H1 (cell line): ENCODE results near the gene SWT1. TPM values are rescaled to one million over a fixed set of nuclear protein-coding genes. Genes with fewer than 3 reads are reported as not detected.

Experiments used
- CTCF ChIA-PET: fragments of 300-600 bp; sonication (Branson Sonifier 250); formaldehyde crosslinking; loops from one replicate; lab custom pipeline; 2021; ENCODE audit not compliant: partially characterized antibody; lab: Charles Lee
- POLR2A ChIA-PET: fragments of 300-600 bp; sonication (Branson Sonifier 250); formaldehyde crosslinking; loops from one replicate; lab custom pipeline; 2021; ENCODE audit warnings: inconsistent platforms; ENCODE audit not compliant: partially characterized antibody; lab: Charles Lee
- DNase-seq, 2 experiments: peaks; one replicate each; pipeline versions ENCODE4 v3.0.0 to v3.0.0-alpha.2; 2010 to 2022; ENCODE audit warnings: low spot score in 2 of 2, low read depth in 1 of 2, mixed read lengths in 1 of 2
- FAIRE-seq: peaks from 2 replicates; lab custom pipeline; 2011; peaks lifted over from hg19 to GRCh38; lab: Jason Lieb, UNC
- H2AFZ ChIP-seq: 2 replicates; pipeline ENCODE4 v1.8.1; 2012; ENCODE audit warnings: low read length, inconsistent platforms
- H2AK5ac ChIP-seq: 2 replicates; pipeline ENCODE4 v1.6.1; 2013; ENCODE audit warnings: low read depth, low read length
- H2BK120ac ChIP-seq: replicated peaks from 2 replicates; pipeline ENCODE3; 2013; ENCODE audit warnings: low read depth, low read length, inconsistent platforms
- H2BK12ac ChIP-seq: 2 replicates; pipeline ENCODE4 v1.6.1; 2013; ENCODE audit warnings: low read depth, low read length
- H2BK15ac ChIP-seq: 2 replicates; pipeline ENCODE4 v1.6.1; 2013; ENCODE audit warnings: low read length
- H2BK20ac ChIP-seq: 2 replicates; pipeline ENCODE4 v1.6.1; 2013; ENCODE audit warnings: low read length
- H2BK5ac ChIP-seq: 2 replicates; pipeline ENCODE4 v1.6.1; 2013; ENCODE audit warnings: low read depth, low read length
- H3K14ac ChIP-seq: 2 replicates; pipeline ENCODE4 v1.6.1; 2013; ENCODE audit warnings: inconsistent platforms; ENCODE audit not compliant: insufficient read length
- H3K18ac ChIP-seq: 2 replicates; pipeline ENCODE4 v1.6.1; 2013; ENCODE audit warnings: low read length; ENCODE audit errors: extremely low read depth
- H3K23ac ChIP-seq: 2 replicates; pipeline ENCODE4 v1.6.1; 2013; ENCODE audit warnings: inconsistent platforms; ENCODE audit not compliant: insufficient read length
- H3K23me2 ChIP-seq: 2 replicates; pipeline ENCODE4 v1.6.1; 2013; ENCODE audit warnings: low read depth, low read length
- H3K27ac ChIP-seq: 2 replicates; pipeline ENCODE4 v1.6.1; 2011; ENCODE audit warnings: low read depth, low read length, inconsistent platforms
- H3K27me3 ChIP-seq, 4 experiments: replicated peaks in 1 of 4; 1 replicate in 1 of 4; 2 replicates in 3 of 4; pipeline versions ENCODE4 v1.6.1 to v1.8.1; 2011 to 2013; ENCODE audit warnings: low read length in 3 of 4, mild to moderate bottlenecking in 3 of 4, inconsistent platforms in 2 of 4, mixed read lengths in 2 of 4, moderate library complexity in 1 of 4; ENCODE audit not compliant: control insufficient read depth in 3 of 4, insufficient read depth in 3 of 4; ENCODE audit errors: extremely low read depth in 1 of 4
- H3K36me3 ChIP-seq, 4 experiments: 2 replicates each; pipeline versions ENCODE4 v1.6.1 to v1.8.1; 2011 to 2013; ENCODE audit warnings: mild to moderate bottlenecking in 4 of 4, low read length in 3 of 4, moderate library complexity in 2 of 4, control low read depth in 1 of 4, inconsistent platforms in 1 of 4; ENCODE audit not compliant: insufficient read depth in 4 of 4, control insufficient read depth in 2 of 4
- H3K4ac ChIP-seq: replicated peaks from 2 replicates; pipeline ENCODE3; 2013; ENCODE audit warnings: low read length, low read depth, mixed read lengths, inconsistent platforms; ENCODE audit not compliant: insufficient read length
- H3K4me1 ChIP-seq, 4 experiments: replicated peaks in 1 of 4; 1 replicate in 1 of 4; 2 replicates in 3 of 4; pipeline versions ENCODE4 v1.6.1 to v1.8.1; 2011 to 2013; ENCODE audit warnings: low read length in 3 of 4, inconsistent platforms in 2 of 4, mixed read lengths in 1 of 4; ENCODE audit not compliant: insufficient read depth in 4 of 4, control insufficient read depth in 3 of 4
- H3K4me2 ChIP-seq, 2 experiments: 2 replicates each; pipeline versions ENCODE4 v1.6.1 to v1.8.1; 2011 to 2013; ENCODE audit warnings: low read depth in 2 of 2, low read length in 2 of 2, control low read depth in 1 of 2, inconsistent platforms in 1 of 2, mild to moderate bottlenecking in 1 of 2; ENCODE audit not compliant: insufficient read depth in 1 of 2
- H3K4me3 ChIP-seq, 4 experiments: fragments of 200-600, 300-600 bp in 1 of 4; sonication (generic), shearing (Covaris generic), sonication (Bioruptor Twin) in 1 of 4; 2 replicates each; pipeline versions ENCODE4 v1.5.1 to v1.8.1; 2011 to 2016; ENCODE audit warnings: low read length in 4 of 4, low read depth in 3 of 4, control low read depth in 2 of 4, inconsistent platforms in 2 of 4, mild to moderate bottlenecking in 2 of 4, mixed read lengths in 1 of 4, moderate library complexity in 1 of 4; ENCODE audit not compliant: insufficient read depth in 2 of 4; ENCODE audit errors: extremely low read depth in 1 of 4
- H3K56ac ChIP-seq: replicated peaks from 2 replicates; pipeline ENCODE3; 2013; ENCODE audit warnings: low read depth, mild to moderate bottlenecking, mixed read lengths, low read length, inconsistent platforms; ENCODE audit not compliant: insufficient read length
- H3K79me1 ChIP-seq: 2 replicates; pipeline ENCODE4 v1.6.1; 2013; ENCODE audit warnings: low read depth, low read length, control low read depth
- H3K79me2 ChIP-seq, 2 experiments: 2 replicates each; pipeline versions ENCODE4 v1.6.1 to v1.8.1; 2012 to 2013; ENCODE audit warnings: low read length in 2 of 2, mild to moderate bottlenecking in 2 of 2, inconsistent platforms in 1 of 2; ENCODE audit not compliant: insufficient read depth in 2 of 2, control insufficient read depth in 1 of 2
- H3K9ac ChIP-seq, 4 experiments: replicated peaks in 1 of 4; 1 replicate in 1 of 4; 2 replicates in 3 of 4; pipeline versions ENCODE4 v1.6.1 to v1.8.1; 2011 to 2013; ENCODE audit warnings: low read depth in 3 of 4, low read length in 3 of 4, control low read depth in 2 of 4, mild to moderate bottlenecking in 2 of 4, moderate library complexity in 2 of 4, inconsistent platforms in 1 of 4; ENCODE audit errors: extremely low read depth in 1 of 4
- H3K9me3 ChIP-seq, 2 experiments: 2 replicates each; pipeline versions ENCODE4 v1.6.1 to v1.8.1; 2012 to 2013; ENCODE audit warnings: mild to moderate bottlenecking in 2 of 2, moderate library complexity in 2 of 2, control low read depth in 1 of 2, inconsistent platforms in 1 of 2, low read depth in 1 of 2, low read length in 1 of 2, mixed read lengths in 1 of 2; ENCODE audit not compliant: insufficient read depth in 2 of 2
- H4K20me1 ChIP-seq, 2 experiments: replicated peaks in 1 of 2; 2 replicates each; pipeline versions ENCODE3 to v1.8.1; 2011 to 2013; ENCODE audit warnings: inconsistent platforms in 2 of 2, low read length in 2 of 2, mild to moderate bottlenecking in 1 of 2; ENCODE audit not compliant: insufficient read depth in 2 of 2, control insufficient read depth in 1 of 2
- H4K5ac ChIP-seq: 2 replicates; pipeline ENCODE4 v1.6.1; 2013; ENCODE audit warnings: low read length, low read depth, mixed read lengths, inconsistent platforms; ENCODE audit not compliant: insufficient read length
- H4K8ac ChIP-seq: 2 replicates; pipeline ENCODE4 v1.8.0; 2013; ENCODE audit warnings: mild to moderate bottlenecking, moderate library complexity, low read length, inconsistent platforms; ENCODE audit not compliant: insufficient read depth; ENCODE audit errors: extremely low read depth
- H4K91ac ChIP-seq: replicated peaks from 2 replicates; pipeline ENCODE3; 2013; ENCODE audit warnings: low read length, mixed read lengths, inconsistent platforms; ENCODE audit not compliant: insufficient read length
- ASH2L ChIP-seq: fragments of 200-600, 300-600 bp; sonication (generic); IDR thresholded peaks from one replicate; pipeline ENCODE4 v1.7.1; 2017; ENCODE audit warnings: low read length
- BACH1 ChIP-seq: IDR thresholded peaks from 2 replicates; pipeline ENCODE4 v1.6.1; 2012; ENCODE audit warnings: low read length, improper control_type of control experiment
- BRCA1 ChIP-seq: IDR thresholded peaks from 2 replicates; pipeline ENCODE4 v1.6.1; 2012; ENCODE audit warnings: low read depth, low read length, improper control_type of control experiment
- CBX5 ChIP-seq: fragments of 300-800, 300-1000 bp; sonication (generic); IDR thresholded peaks from 2 replicates; pipeline ENCODE4 v1.7.1; 2016; ENCODE audit warnings: antibody characterized with exemption, low read length, low read depth
- CBX8 ChIP-seq: fragments of 300-800, 300-1000 bp; sonication (generic); IDR thresholded peaks from 2 replicates; pipeline ENCODE4 v1.7.1; 2016; ENCODE audit warnings: low read depth, low read length, borderline replicate concordance
- CEBPB ChIP-seq: IDR thresholded peaks from 2 replicates; pipeline ENCODE4 v1.6.1; 2012; ENCODE audit warnings: low read depth, low read length
- CHD2 ChIP-seq: IDR thresholded peaks from 2 replicates; pipeline ENCODE4 v1.6.1; 2012; ENCODE audit warnings: low read length, improper control_type of control experiment
- CREB1 ChIP-seq: IDR thresholded peaks from 2 replicates; pipeline ENCODE4 v1.6.1; 2012; ENCODE audit warnings: inconsistent platforms
- EP300 ChIP-seq, 2 experiments: IDR thresholded peaks; 1 replicate in 1 of 2; 2 replicates in 1 of 2; pipeline ENCODE4 v1.6.1; 2011 to 2012; ENCODE audit warnings: low read depth in 2 of 2, low read length in 2 of 2, mild to moderate bottlenecking in 2 of 2, borderline replicate concordance in 1 of 2, inconsistent platforms in 1 of 2, moderate library complexity in 1 of 2
- KDM4A ChIP-seq: IDR thresholded peaks from one replicate; pipeline ENCODE4 v1.7.1; 2012; ENCODE audit warnings: low read depth, mild to moderate bottlenecking, moderate library complexity, low read length, inconsistent platforms; ENCODE audit not compliant: severe bottlenecking
- KDM5A ChIP-seq: fragments of 200-600 bp; IDR thresholded peaks from 2 replicates; pipeline ENCODE4 v1.7.1; 2012; ENCODE audit warnings: mild to moderate bottlenecking, low read length, inconsistent platforms, mixed read lengths
- NANOG ChIP-seq: IDR thresholded peaks from 2 replicates; pipeline ENCODE4 v1.6.1; 2011; ENCODE audit warnings: low read length, low read depth, mild to moderate bottlenecking, inconsistent platforms; ENCODE audit not compliant: insufficient read depth, poor library complexity, severe bottlenecking
- PHF8 ChIP-seq: fragments of 200-600 bp; sonication (generic); conservative IDR thresholded peaks from 2 replicates; pipeline ENCODE4 v1.7.1; 2012; ENCODE audit warnings: low read depth, mild to moderate bottlenecking, inconsistent platforms, low read length, moderate library complexity
- SIRT6 ChIP-seq: IDR thresholded peaks from one replicate; pipeline ENCODE4 v1.7.1; 2012; ENCODE audit warnings: low read length, inconsistent platforms
- TEAD4 ChIP-seq: IDR thresholded peaks from 2 replicates; pipeline ENCODE4 v1.6.1; 2012; ENCODE audit warnings: low read depth, low read length, inconsistent platforms, mixed read lengths
- WGBS, 2 experiments: shearing (Covaris generic) in 1 of 2; methylation state at CpG; one replicate each; pipeline versions ENCODE4 v1.1.6 to v1.1.7; 2013 to 2015; ENCODE audit warnings: low lambda C conversion rate in 2 of 2, mixed read lengths in 2 of 2, inconsistent platforms in 1 of 2, low coverage in 1 of 2, missing lambda C conversion rate in 1 of 2; ENCODE audit not compliant: insufficient replicate concordance in 2 of 2, insufficient coverage in 1 of 2, insufficient read length in 1 of 2; ENCODE audit errors: extremely low coverage in 1 of 2, missing lambda C conversion rate in 1 of 2; 5-methylcytosine and 5-hydroxymethylcytosine counted together
- polyA plus RNA-seq, 7 experiments: library from polyadenylated mRNA; depleted of rRNA in 3 of 7; stranded (reverse) in 5 of 7; unstranded in 2 of 7; fragments of >200 nt in 5 of 7; fragments of 200-250 nt in 2 of 7; gene quantifications; 1 replicate in 5 of 7; 2 replicates in 1 of 7; 4 replicates in 1 of 7; pipeline versions ENCODE4 v1.2.1 to v1.2.3, GENCODE V29; 2011 to 2013; ENCODE audit warnings: missing spikeins in 2 of 7, mixed read lengths in 2 of 7
- total RNA-seq: library from RNA; stranded (reverse); fragmentation: NEBNext Ultra II Directional; extraction: Animal tissue kit (Norgen Biotek cat#: 25700); gene quantifications from 2 replicates; pipeline ENCODE4 v1.2.1, GENCODE V29; 2021

Gene SWT1
- total and polyA plus RNA-seq, 2 of the 8 experiments (the other 6 are each of a cell fraction or from before 2014, with no cell fraction given): 1.4 to 6.2 TPM

DNA sequence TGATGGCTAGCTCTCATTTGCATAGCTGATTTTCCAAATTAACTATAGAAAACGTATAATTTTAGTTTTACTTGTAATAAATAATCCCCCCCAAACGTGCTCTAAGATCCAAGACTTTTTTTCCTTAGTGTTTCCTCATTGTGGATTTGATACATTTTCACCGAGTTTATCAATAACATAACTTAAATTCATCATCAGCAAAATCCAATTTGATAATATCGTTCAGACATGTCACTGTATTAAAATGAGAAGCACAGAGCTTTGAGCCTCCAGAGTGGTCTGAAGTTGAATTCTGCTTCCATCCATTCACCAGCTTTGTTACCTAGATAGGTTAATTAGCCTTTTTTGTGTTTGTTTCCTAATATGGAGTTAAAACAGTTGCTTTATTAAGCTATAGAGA is 108.3 kb downstream of the SWT1 start:
- Histone ChIP-seq H4K20me1 (no peaks in the 10 kb centered on the region), H2AFZ (no peak overlapping the region), H4K5ac (no peak overlapping the region), H2BK5ac (no peak overlapping the region), H3K79me1 (no peaks in the 10 kb centered on the region), H3K14ac (no peak overlapping the region), H3K9me3 (no peaks in the 10 kb centered on the region), H2BK12ac (no peak overlapping the region), H4K91ac (no peak overlapping the region), H2BK20ac (no peak overlapping the region), H3K56ac (no peak overlapping the region), H2AK5ac (no peak overlapping the region), H3K23me2 (no peaks in the 10 kb centered on the region), H2BK15ac (no peak overlapping the region), H3K9ac (no peak overlapping the region), H3K4ac (no peak overlapping the region), H3K27me3 (no peaks in the 10 kb centered on the region), H3K4me1 (no peaks in the 10 kb centered on the region), H3K18ac (no peak overlapping the region), H3K4me2 (no peak overlapping the region), H3K4me3 (no peak overlapping the region), H4K8ac (no peak overlapping the region), H2BK120ac (no peak overlapping the region), H3K27ac (no peak overlapping the region), H3K23ac (no peak overlapping the region), H3K36me3 (no peaks in the 10 kb centered on the region), H3K79me2 (no peaks in the 10 kb centered on the region)
- no peak for DNase-seq
- ChIA-PET POLR2A (interaction anchor here (0.9 kb wide), 1 partner anchor 9 kb away, joined by 3 read pairs; no protein-coding TSS in a partner anchor), CTCF (interaction anchor here (1.2 to 1.5 kb wide), 2 partner anchors 23 to 415 kb away, joined by 4 to 5 read pairs; no protein-coding TSS in a partner anchor)
- FAIRE-seq: no peak
- WGBS, 2 experiments: 93% methylated on average over 4 of the region's 4 CpGs; no CpG with 5 or more reads in 1 of the 2 experiments
- TF ChIP-seq EP300 (IDR thresholded peaks at IDR 0.05; ENCODE audit: borderline replicate concordance in 1 of 2, low read depth in 2 of 2, low read length in 2 of 2) (no peak), CEBPB (no peak), BACH1 (no peak), KDM5A (no peak), BRCA1 (no peak), CHD2 (no peak), CBX5 (no peak), PHF8 (no peak), NANOG (no peak), CBX8 (no peak), SIRT6 (no peak), ASH2L (no peak), CREB1 (no peak), KDM4A (no peak), TEAD4 (no peak)
